GM12872 (cell line): ENCODE measurements around the gene THADA.

ENCODE experiments used
- TF ChIP-seq, protein P1 (sequence below): IDR thresholded peaks from 3 replicates; pipeline ENCODE4 v1.5.1; 2011; ENCODE audit warnings: low read depth, mild to moderate bottlenecking, low read length, moderate library complexity; ENCODE audit not compliant: insufficient read depth

The THADA gene

DNA sequence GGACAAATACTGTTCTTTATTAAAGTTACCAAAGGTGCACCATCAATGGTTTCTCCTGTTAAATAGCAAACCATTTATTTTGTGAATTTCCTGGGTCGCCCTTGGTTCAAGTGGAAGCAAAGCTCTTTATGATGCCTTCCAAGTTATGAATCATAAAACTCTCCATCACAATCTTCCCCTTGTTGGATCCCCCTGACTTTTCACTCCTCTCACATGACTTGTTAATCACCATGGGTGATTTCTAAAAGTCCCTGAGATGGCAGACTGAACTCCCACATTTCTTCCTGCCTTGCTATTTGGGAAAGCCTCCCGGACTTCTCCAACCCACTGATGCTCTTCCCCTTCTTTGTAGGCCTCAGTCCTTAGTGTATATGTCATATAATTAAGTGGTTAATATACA, 176.0 kb downstream of the THADA start:
- TF ChIP-seq, protein P1, sequence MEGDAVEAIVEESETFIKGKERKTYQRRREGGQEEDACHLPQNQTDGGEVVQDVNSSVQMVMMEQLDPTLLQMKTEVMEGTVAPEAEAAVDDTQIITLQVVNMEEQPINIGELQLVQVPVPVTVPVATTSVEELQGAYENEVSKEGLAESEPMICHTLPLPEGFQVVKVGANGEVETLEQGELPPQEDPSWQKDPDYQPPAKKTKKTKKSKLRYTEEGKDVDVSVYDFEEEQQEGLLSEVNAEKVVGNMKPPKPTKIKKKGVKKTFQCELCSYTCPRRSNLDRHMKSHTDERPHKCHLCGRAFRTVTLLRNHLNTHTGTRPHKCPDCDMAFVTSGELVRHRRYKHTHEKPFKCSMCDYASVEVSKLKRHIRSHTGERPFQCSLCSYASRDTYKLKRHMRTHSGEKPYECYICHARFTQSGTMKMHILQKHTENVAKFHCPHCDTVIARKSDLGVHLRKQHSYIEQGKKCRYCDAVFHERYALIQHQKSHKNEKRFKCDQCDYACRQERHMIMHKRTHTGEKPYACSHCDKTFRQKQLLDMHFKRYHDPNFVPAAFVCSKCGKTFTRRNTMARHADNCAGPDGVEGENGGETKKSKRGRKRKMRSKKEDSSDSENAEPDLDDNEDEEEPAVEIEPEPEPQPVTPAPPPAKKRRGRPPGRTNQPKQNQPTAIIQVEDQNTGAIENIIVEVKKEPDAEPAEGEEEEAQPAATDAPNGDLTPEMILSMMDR, result no peak

DNA sequence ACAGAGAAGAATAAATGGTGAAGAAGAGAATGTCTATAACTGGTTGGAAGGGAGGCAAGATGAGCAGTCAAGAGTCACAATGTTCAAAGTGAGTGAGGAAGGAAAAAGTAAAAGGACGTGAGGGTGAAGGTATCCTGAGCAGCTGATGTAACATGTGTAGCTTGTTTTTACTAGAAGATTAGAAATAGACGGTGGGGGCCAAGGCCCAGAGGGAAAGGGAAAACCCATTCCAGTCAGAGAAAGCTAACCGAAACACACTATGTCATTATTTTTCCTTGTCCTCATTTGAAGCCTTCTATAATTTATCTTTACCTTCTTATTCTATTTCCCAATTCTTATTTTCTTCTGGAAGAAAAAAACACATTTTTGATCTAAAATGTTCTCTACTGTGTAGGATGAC, 176.6 kb downstream of the THADA start:
- TF ChIP-seq, protein P1, result no peak

DNA sequence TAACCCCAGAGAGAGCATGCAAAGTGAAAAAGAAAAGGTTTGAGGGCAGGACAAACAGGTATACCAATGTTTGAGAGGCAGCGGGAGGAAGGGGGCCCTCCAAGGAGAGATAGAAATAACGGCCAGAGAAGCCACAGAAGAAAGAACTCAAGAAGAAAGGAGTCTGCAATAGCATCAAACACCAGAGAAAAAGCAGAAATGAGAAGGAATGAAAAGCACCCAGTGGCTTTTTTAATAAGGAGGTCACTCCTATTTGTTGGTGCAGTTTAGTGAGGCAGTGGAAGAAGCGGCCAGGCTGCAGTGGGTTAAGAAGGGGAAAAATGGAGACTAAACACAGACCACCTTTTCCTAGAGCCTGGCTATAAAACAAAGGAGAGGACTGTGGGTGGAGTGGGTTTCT, 177.2 kb downstream of the THADA start:
- TF ChIP-seq, protein P1, result no peak

GRCh38 chr2:43417300-43417699, 178.5 kb downstream of the THADA start:
- TF ChIP-seq, protein P1, result no peak

GRCh38 chr2:43415592-43415991, 180.2 kb downstream of the THADA start:
- TF ChIP-seq, protein P1, result no peak

GRCh38 chr2:43414586-43415135, 181.2 kb downstream of the THADA start:
- TF ChIP-seq, protein P1, result no peak

GRCh38 chr2:43414033-43414432, 181.8 kb downstream of the THADA start:
- TF ChIP-seq, protein P1, result no peak
